Smooth muscle cell of the coronary artery (primary cell): ENCODE data around the gene CNOT11. TPM values are rescaled to one million over a fixed set of nuclear protein-coding genes. Genes with fewer than 3 reads are reported as not detected.

Experiments used
- total RNA-seq: library from RNA; depleted of rRNA; stranded (reverse); fragments of >200 nt; gene quantifications from 2 replicates; pipeline ENCODE4 v1.2.3, GENCODE V29; 2014; ENCODE audit warnings: low replicate concordance

Gene CNOT11
- total RNA-seq, result 9.6 and 12.1 TPM in 2 replicates

GRCh38 chr2:101252408-101253012 is at the start of gene CNOT11:
TSS of gene CNOT11 (plus strand) at chr2:101252886. CDS start at chr2:101252965, 79 bp downstream.

GRCh38 chr2:101308432-101309210 is 55.9 kb downstream of the CNOT11 start, which contains the start of gene RNF149:
TSS of gene RNF149 (minus strand) at chr2:101308701. CDS start at chr2:101308588, 113 bp downstream.

Other genes with a start within 250 kb of the CNOT11 start
- 11.7 and 49.1 TPM in 2 replicates for gene TBC1D8, start 101.5 kb upstream of the CNOT11 start, total RNA-seq
- gene RNF149, start 55.8 kb downstream of the CNOT11 start, total RNA-seq, result 24.6 and 31.4 TPM in 2 replicates
- gene CREG2, start 134.6 kb downstream of the CNOT11 start, total RNA-seq, result under 0.01 TPM in 2 replicates
- 0.30 and 2.8 TPM in 2 replicates for gene RFX8, start 222.2 kb downstream of the CNOT11 start, total RNA-seq